ENCODE data around the gene TMEM108.

DNA sequence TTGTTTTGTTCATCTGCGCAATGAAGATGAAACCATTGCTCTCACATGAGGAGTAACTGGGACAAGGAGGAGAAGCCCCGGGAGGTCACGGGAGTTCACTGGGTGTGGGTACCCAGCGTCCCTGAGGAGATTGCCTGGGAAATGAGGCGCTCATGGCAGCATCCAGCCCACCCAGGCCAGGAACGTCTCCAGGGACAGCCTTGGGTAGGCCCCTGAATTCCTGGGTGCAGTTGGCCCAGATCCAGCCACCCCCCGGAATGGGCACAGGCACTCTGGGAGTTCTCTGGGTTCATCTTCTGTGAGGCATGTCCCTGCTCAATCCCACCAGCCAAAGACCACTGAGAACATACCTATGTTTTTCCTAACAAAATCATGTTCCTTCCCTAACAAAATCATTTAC, 380.2 kb downstream of the TMEM108 start:
- TF ChIP-seq LEF1 (IDR thresholded peaks at IDR 0.05; ENCODE audit: borderline replicate concordance) (no peak), SP1 (IDR thresholded peaks at IDR 0.05) (no peak), BHLHE40 (IDR thresholded peaks at IDR 0.05; ENCODE audit: borderline replicate concordance) (no peak), ZNF384 (IDR thresholded peaks at IDR 0.05) (no peak), SUZ12 (IDR thresholded peaks at IDR 0.05) (no peak), FOXM1 (IDR thresholded peaks at IDR 0.05; ENCODE audit: borderline replicate concordance) (no peak), TARDBP (IDR thresholded peaks at IDR 0.05) (no peak), HDGF (IDR thresholded peaks at IDR 0.05; ENCODE audit: borderline replicate concordance) (no peak)
- TF ChIP-seq, protein P1, sequence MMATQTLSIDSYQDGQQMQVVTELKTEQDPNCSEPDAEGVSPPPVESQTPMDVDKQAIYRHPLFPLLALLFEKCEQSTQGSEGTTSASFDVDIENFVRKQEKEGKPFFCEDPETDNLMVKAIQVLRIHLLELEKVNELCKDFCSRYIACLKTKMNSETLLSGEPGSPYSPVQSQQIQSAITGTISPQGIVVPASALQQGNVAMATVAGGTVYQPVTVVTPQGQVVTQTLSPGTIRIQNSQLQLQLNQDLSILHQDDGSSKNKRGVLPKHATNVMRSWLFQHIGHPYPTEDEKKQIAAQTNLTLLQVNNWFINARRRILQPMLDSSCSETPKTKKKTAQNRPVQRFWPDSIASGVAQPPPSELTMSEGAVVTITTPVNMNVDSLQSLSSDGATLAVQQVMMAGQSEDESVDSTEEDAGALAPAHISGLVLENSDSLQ (IDR thresholded peaks at IDR 0.05): no peak
